Renal cortical epithelial cell (primary cell): ENCODE results near the gene MXRA5. TPM values are rescaled to one million over a fixed set of nuclear protein-coding genes. Genes with fewer than 3 reads are reported as not detected.
"Not testable (repeated sequence)": the region's sequence is repeated elsewhere in the genome, so short reads cannot be mapped to it uniquely, and the experiment has no call there.

Experiments used
- DNase-seq: peaks from one replicate; pipeline ENCODE4 v3.0.0-alpha.2; 2011; ENCODE audit warnings: low read depth
- total RNA-seq: library from RNA; depleted of rRNA; stranded (reverse); fragments of >200 nt; gene quantifications from 2 replicates; pipeline ENCODE4 v1.2.3, GENCODE V29; 2014

The MXRA5 gene
- total RNA-seq, 1 donor from 2014 or later, result 6.0 TPM

- DNase-seq, result no peak
Observed at GRCh38 chrX:3326681-3327080, 19.8 kb downstream of the MXRA5 start.

- DNase-seq, result no peak
Observed at GRCh38 chrX:3320471-3321046, 25.9 kb downstream of the MXRA5 start.

- no peak for DNase-seq
Observed at GRCh38 chrX:3317191-3317718, 29.2 kb downstream of the MXRA5 start.

- peak; percentile 72 for DNase-seq
Observed at GRCh38 chrX:3312109-3312508, 34.3 kb downstream of the MXRA5 start.

GRCh38 chrX:3307881-3308280 lies 38.6 kb downstream of the MXRA5 start:
- DNase-seq, result no peak

- no peak for DNase-seq
Observed at GRCh38 chrX:3299636-3300035, 46.8 kb downstream of the MXRA5 start.

- DNase-seq, result no peak
Observed at GRCh38 chrX:3295731-3296130, 50.7 kb downstream of the MXRA5 start.

GRCh38 chrX:3293251-3293650 lies 53.2 kb downstream of the MXRA5 start:
- no peak for DNase-seq

GRCh38 chrX:3290561-3290960 lies 55.9 kb downstream of the MXRA5 start:
- no peak for DNase-seq

GRCh38 chrX:3286196-3286945 lies 60.1 kb downstream of the MXRA5 start:
- peak; percentile 33 for DNase-seq

GRCh38 chrX:3280706-3281105 lies 65.7 kb downstream of the MXRA5 start:
- DNase-seq, result no peak

GRCh38 chrX:3273668-3274067 lies 72.8 kb downstream of the MXRA5 start:
- not testable (repeated sequence) for DNase-seq

- DNase-seq, result peak; percentile 76
Observed at GRCh38 chrX:3271834-3272186, 74.6 kb downstream of the MXRA5 start.

GRCh38 chrX:3271183-3271833 lies 75.1 kb downstream of the MXRA5 start:
- peak; percentile 11 for DNase-seq

GRCh38 chrX:3268829-3269228 lies 77.6 kb downstream of the MXRA5 start:
- DNase-seq, result no peak

GRCh38 chrX:3263681-3264126 lies 82.7 kb downstream of the MXRA5 start:
- peak; percentile 42 for DNase-seq

- peak; percentile 91 for DNase-seq
Observed at GRCh38 chrX:3262901-3263300, 83.6 kb downstream of the MXRA5 start.
